ENCODE measurements around the gene PUS3.
"Not testable (repeated sequence)": the region's sequence is repeated elsewhere in the genome, so short reads cannot be mapped to it uniquely, and the experiment has no call there.

Gene PUS3

DNA sequence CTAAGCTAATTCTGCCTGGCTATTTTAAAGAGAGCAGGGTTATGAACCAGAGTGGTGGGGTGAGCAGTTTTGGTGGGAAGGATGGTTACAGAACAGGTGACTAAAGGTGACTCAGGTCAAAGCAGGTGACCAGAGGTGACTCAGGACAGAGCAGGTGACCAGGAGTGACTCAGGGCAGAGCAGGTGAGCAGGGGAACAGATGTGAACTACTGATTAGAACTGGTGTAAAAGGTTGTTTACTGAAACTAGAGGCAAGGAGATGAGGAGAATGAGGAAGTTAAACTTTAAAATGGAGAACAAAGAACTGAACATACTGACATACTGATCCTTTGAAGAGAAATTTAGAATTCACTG lies 30.9 kb downstream of the PUS3 start:
- DNase-seq (ENCODE audit: low read depth): no peak
- TF ChIP-seq, protein P1, sequence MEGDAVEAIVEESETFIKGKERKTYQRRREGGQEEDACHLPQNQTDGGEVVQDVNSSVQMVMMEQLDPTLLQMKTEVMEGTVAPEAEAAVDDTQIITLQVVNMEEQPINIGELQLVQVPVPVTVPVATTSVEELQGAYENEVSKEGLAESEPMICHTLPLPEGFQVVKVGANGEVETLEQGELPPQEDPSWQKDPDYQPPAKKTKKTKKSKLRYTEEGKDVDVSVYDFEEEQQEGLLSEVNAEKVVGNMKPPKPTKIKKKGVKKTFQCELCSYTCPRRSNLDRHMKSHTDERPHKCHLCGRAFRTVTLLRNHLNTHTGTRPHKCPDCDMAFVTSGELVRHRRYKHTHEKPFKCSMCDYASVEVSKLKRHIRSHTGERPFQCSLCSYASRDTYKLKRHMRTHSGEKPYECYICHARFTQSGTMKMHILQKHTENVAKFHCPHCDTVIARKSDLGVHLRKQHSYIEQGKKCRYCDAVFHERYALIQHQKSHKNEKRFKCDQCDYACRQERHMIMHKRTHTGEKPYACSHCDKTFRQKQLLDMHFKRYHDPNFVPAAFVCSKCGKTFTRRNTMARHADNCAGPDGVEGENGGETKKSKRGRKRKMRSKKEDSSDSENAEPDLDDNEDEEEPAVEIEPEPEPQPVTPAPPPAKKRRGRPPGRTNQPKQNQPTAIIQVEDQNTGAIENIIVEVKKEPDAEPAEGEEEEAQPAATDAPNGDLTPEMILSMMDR (IDR thresholded peaks at IDR 0.05; ENCODE audit: low read length, missing control alignments): no peak

GRCh38 chr11:125871391-125872137 lies 31.4 kb downstream of the PUS3 start:
- H3K4me3 ChIP-seq (replicated peaks; ENCODE audit: low read depth, low read length): no peak overlapping the region
- TF ChIP-seq, protein P1 (IDR thresholded peaks at IDR 0.05; ENCODE audit: low read length, missing control alignments): peak; percentile 82
- DNase-seq (ENCODE audit: low read depth): peak; percentile 64

More for the DNA sequence above, 30.9 kb downstream of the PUS3 start:
- H3K4me3 ChIP-seq (replicated peaks; ENCODE audit: low read depth, low read length): no peak overlapping the region

DNA sequence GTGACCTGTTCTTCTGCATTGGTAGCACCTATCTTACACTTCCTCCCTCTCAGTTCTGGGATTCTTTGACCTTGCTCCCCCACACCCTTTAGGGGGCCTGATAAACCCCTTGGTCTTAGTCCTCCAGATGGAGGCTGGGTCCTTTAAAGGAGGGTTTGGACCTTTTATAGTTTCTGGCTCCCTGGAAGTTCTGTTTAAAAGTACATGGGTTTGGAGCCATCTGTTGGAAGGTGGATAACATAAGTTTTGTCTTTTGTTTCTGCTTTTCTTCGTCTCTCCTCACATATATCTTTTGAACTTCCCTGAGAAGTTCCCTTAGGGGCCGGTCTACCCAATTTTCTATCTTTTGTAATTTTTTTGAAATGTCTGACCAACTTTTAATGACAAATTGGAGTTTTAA lies 33.5 kb downstream of the PUS3 start:
- H3K4me3 ChIP-seq (replicated peaks; ENCODE audit: low read depth, low read length): no peak overlapping the region
- TF ChIP-seq, protein P1 (IDR thresholded peaks at IDR 0.05; ENCODE audit: low read length, missing control alignments): no peak
- DNase-seq (ENCODE audit: low read depth): no peak

DNA sequence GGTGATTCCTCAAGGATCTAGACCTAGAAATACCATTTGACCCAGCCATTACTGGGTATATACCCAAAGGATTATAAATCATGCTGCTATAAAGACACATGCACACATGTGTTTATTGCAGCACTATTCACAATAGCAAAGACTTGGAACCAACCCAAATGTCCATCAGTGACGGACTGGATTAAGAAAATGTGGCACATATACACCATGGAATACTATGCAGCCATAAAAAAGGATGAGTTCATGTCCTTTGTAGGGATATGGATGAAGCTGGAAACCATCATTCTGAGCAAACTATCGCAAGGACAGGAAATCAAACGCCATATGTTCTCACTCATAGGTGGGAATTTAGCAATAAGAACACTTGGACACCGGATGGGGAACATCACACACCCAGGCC lies 37.7 kb downstream of the PUS3 start:
- not testable (repeated sequence) for DNase-seq (ENCODE audit: low read depth); H3K4me3 ChIP-seq (replicated peaks; ENCODE audit: low read depth, low read length)

DNA sequence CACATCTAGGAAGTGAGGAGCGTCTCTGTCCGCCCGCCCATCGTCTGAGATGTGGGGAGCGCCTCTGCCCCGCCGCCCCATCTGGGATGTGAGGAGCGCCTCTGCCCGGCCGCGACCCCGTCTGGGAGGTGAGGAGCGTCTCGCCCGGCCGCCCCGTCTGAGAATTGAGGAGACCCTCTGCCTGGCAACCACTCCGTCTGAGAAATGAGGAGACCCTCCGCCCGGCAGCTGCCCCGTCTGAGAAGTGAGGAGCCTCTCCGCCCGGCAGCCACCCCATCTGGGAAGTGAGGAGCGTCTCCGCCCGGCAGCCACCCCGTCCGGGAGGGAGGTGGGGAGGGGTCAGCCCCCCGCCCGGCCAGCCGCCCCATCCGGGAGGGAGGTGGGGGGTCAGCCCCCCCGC lies 40.2 kb downstream of the PUS3 start:
- H3K4me3 ChIP-seq (replicated peaks; ENCODE audit: low read depth, low read length); DNase-seq (ENCODE audit: low read depth): not testable (repeated sequence)

GRCh38 chr11:125857670-125858069 lies 45.3 kb downstream of the PUS3 start:
- not testable (repeated sequence) for DNase-seq (ENCODE audit: low read depth); H3K4me3 ChIP-seq (replicated peaks; ENCODE audit: low read depth, low read length)

DNA sequence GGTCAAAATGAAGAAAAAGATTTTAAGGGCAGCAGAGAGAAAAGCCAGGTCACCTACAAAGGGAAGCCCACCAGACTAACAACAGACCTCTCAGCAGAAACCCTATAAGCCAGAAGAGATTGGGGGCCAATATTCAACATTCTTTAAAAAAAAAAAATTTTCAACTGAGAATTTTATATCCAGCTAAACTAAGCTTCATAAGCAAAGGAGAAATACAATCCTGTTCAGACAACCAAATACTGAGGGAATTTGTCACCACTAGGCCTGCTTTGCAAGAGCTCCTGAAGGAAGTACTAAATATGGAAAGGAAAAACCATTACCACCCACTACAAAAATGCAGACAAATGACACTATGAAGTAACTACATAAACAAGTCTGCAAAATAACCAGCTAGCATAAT lies 56.8 kb downstream of the PUS3 start:
- no peak overlapping the region for H3K4me3 ChIP-seq (replicated peaks; ENCODE audit: low read depth, low read length)
- DNase-seq (ENCODE audit: low read depth): no peak
- TF ChIP-seq, protein P1 (IDR thresholded peaks at IDR 0.05; ENCODE audit: low read length, missing control alignments): no peak

Measured in fibroblast of pulmonary artery (primary cell).